ENCODE data around the gene RAB24. TPM values are rescaled to one million over a fixed set of nuclear protein-coding genes. Genes with fewer than 3 reads are reported as not detected.

RAB24 gene
- total and polyA plus RNA-seq, 8 donors, result 1.8 to 87.2 (median 22.2) TPM

- TF ChIP-seq CTCF (IDR thresholded peaks at IDR 0.05) (no peak), POLR2A (IDR thresholded peaks at IDR 0.05) (no peak), POLR2AphosphoS5 (IDR thresholded peaks at IDR 0.05) (no peak), EP300 (IDR thresholded peaks at IDR 0.05) (no peak)
- H3K4me3 ChIP-seq, result no peak overlapping the region
- H3K4me1 ChIP-seq, result peaks cover 6 to 19% (median 10%) of the 10 kb centered on the region in 4 donors
- H3K36me3 ChIP-seq, result peaks cover 53 to 100% (median 99%) of the 10 kb centered on the region in 4 donors
- H3K27me3 ChIP-seq, result no peaks in the 10 kb centered on the region
- intact Hi-C loops (cut with DNase I; ENCODE audit: low total_unique reads), result loop anchor here (10.0 kb wide), 1 partner anchor 167 kb away; no protein-coding TSS in a partner anchor
- no peaks in the 10 kb centered on the region for H3K9me3 ChIP-seq
- H3K27ac ChIP-seq, result no peak overlapping the region
- WGBS, 5 donors, result 93 to 96% (median 95%) methylated on average over 7 of the region's 7 CpGs
- DNase-seq, result no peak
Observed at GRCh38 chr5:177291735-177292134, 11.8 kb downstream of the RAB24 start.

GRCh38 chr5:177290816-177291596 lies 12.5 kb downstream of the RAB24 start:
- H3K27me3 ChIP-seq, result no peaks in the 10 kb centered on the region
- H3K4me1 ChIP-seq, result peaks cover 0 to 11% (median 4%) of the 10 kb centered on the region in 4 donors
- H3K36me3 ChIP-seq, result peaks cover 50 to 100% (median 100%) of the 10 kb centered on the region in 4 donors
- no peaks in the 10 kb centered on the region for H3K9me3 ChIP-seq
- intact Hi-C loops (cut with DNase I; ENCODE audit: low total_unique reads), result loop anchor here (10.0 kb wide), 1 partner anchor 166 kb away; no protein-coding TSS in a partner anchor
- WGBS, 5 donors, result 93 to 96% (median 94%) methylated on average over 12 of the region's 12 CpGs
- TF ChIP-seq POLR2AphosphoS5 (IDR thresholded peaks at IDR 0.05) (no peak), POLR2A (IDR thresholded peaks at IDR 0.05) (no peak), EP300 (IDR thresholded peaks at IDR 0.05) (no peak)
- H3K27ac ChIP-seq, result no peak overlapping the region
- DNase-seq, result no peak
- H3K4me3 ChIP-seq, result no peak overlapping the region

GRCh38 chr5:177288191-177288590 lies 15.3 kb downstream of the RAB24 start:
- 79 to 88% (median 86%) methylated on average over 2 of the region's 2 CpGs for WGBS, 5 donors
- peaks cover 47 to 100% (median 100%) of the 10 kb centered on the region in 4 donors for H3K36me3 ChIP-seq
- no peaks in the 10 kb centered on the region for H3K4me1 ChIP-seq
- no peaks in the 10 kb centered on the region for H3K9me3 ChIP-seq
- no peaks in the 10 kb centered on the region for H3K27me3 ChIP-seq
- H3K4me3 ChIP-seq, result no peak overlapping the region
- TF ChIP-seq POLR2A (IDR thresholded peaks at IDR 0.05) (no peak), CTCF (IDR thresholded peaks at IDR 0.05) (no peak), EP300 (IDR thresholded peaks at IDR 0.05) (no peak), POLR2AphosphoS5 (IDR thresholded peaks at IDR 0.05) (no peak)
- intact Hi-C loops (cut with DNase I; ENCODE audit: low total_unique reads), result no loop called here
- no peak overlapping the region for H3K27ac ChIP-seq
- DNase-seq, result no peak

GRCh38 chr5:177276886-177277285 lies 26.6 kb downstream of the RAB24 start:
- 47 to 67% (median 56%) methylated on average over 1 of the region's 1 CpG for WGBS, 5 donors
- Histone ChIP-seq H3K27me3 (no peaks in the 10 kb centered on the region), H3K9me3 (no peaks in the 10 kb centered on the region), H3K27ac (no peak overlapping the region), H3K4me1 (peaks cover 0 to 8% (median 0%) of the 10 kb centered on the region in 4 donors), H3K36me3 (peaks cover 33 to 92% (median 87%) of the 10 kb centered on the region in 4 donors), H3K4me3 (no peak overlapping the region)
- TF ChIP-seq CTCF (IDR thresholded peaks at IDR 0.05) (no peak), POLR2A (IDR thresholded peaks at IDR 0.05) (no peak), EP300 (IDR thresholded peaks at IDR 0.05) (no peak), POLR2AphosphoS5 (IDR thresholded peaks at IDR 0.05) (no peak)
- intact Hi-C loops (cut with DNase I; ENCODE audit: low total_unique reads), result no loop called here
- no peak for DNase-seq

Data from stomach (tissue), 9 donors.